Breast epithelium (tissue), 4 donors: ENCODE data around the gene LGALS8. TPM values are rescaled to one million over a fixed set of nuclear protein-coding genes. Genes with fewer than 3 reads are reported as not detected.
"Not testable (repeated sequence)": the region's sequence is repeated elsewhere in the genome, so short reads cannot be mapped to it uniquely, and the experiment has no call there.

Experiments used
- DNase-seq, 2 donors: peaks; one replicate each; pipeline ENCODE4 v3.0.0-alpha.2; 2019; ENCODE audit warnings: low spot score in 2 of 2
- H3K27ac ChIP-seq, 2 donors: fragments of 200-600 bp; sonication (generic) in 1 of 2; one replicate each; pipeline ENCODE4 v1.5.1; 2016 to 2019; ENCODE audit warnings: mild to moderate bottlenecking in 1 of 2
- H3K27me3 ChIP-seq, 2 donors: fragments of 200-600 bp; sonication (generic) in 1 of 2; one replicate each; pipeline versions ENCODE4 v1.5.1 to v1.6.0; 2017 to 2019; ENCODE audit warnings: control low read depth in 1 of 2, mild to moderate bottlenecking in 1 of 2
- H3K36me3 ChIP-seq: fragments of 200-600 bp; one replicate; pipeline ENCODE4 v1.5.1; 2019
- H3K4me1 ChIP-seq, 2 donors: fragments of 200-600 bp; sonication (generic); one replicate each; pipeline ENCODE4 v1.5.1; 2016 to 2019; ENCODE audit warnings: control low read depth in 1 of 2
- H3K4me3 ChIP-seq, 3 donors: fragments of 200-600 bp; sonication (generic); 1 replicate in 2 of 3; 2 replicates in 1 of 3; pipeline ENCODE4 v1.5.1; 2016 to 2019; ENCODE audit warnings: mild to moderate bottlenecking in 3 of 3, moderate library complexity in 2 of 3
- H3K9me3 ChIP-seq, 2 donors: fragments of 200-600 bp; sonication (generic) in 1 of 2; one replicate each; pipeline ENCODE4 v1.5.1; 2016 to 2019; ENCODE audit warnings: control low read depth in 1 of 2
- CTCF ChIP-seq, 3 donors: fragments of 450-650 bp; IDR thresholded peaks; one replicate each; pipeline ENCODE4 v1.5.1; 2016 to 2017; ENCODE audit warnings: antibody characterized with exemption in 3 of 3, mild to moderate bottlenecking in 3 of 3, moderate library complexity in 3 of 3
- POLR2A ChIP-seq: fragments of 450-650 bp; IDR thresholded peaks from one replicate; pipeline ENCODE4 v1.6.1; 2016; ENCODE audit warnings: antibody characterized with exemption, mild to moderate bottlenecking, moderate library complexity
- POLR2AphosphoS5 ChIP-seq, 3 donors: sonication (generic); formaldehyde crosslinking; IDR thresholded peaks; one replicate each; pipeline ENCODE4 v1.6.1; 2017; ENCODE audit warnings: antibody characterized with exemption in 3 of 3
- intact Hi-C: fragments of 100-400 bp; cut with DNase I; formaldehyde crosslinking; loops from one replicate; pipeline ENCODE4 v1.15.1; 2023; ENCODE audit warnings: low total_unique reads
- total RNA-seq, 3 donors: library from RNA; depleted of rRNA; stranded (reverse); fragments of >200 nt; gene quantifications; one replicate each; pipeline ENCODE4 v1.1.0, GENCODE V29; 2016

The LGALS8 gene
- total RNA-seq, 3 donors from 2014 or later: 70.2 to 119 (median 96.4) TPM

- H3K4me3 ChIP-seq: no peak overlapping the region
- intact Hi-C loops: no loop called here
- TF ChIP-seq POLR2AphosphoS5 (IDR thresholded peaks at IDR 0.05): no peak
- H3K27me3 ChIP-seq: no peaks in the 10 kb centered on the region
- no peaks in the 10 kb centered on the region for H3K9me3 ChIP-seq
- H3K36me3 ChIP-seq: peaks cover 12% of the 10 kb centered on the region
- H3K27ac ChIP-seq: no peak overlapping the region
- no peak for DNase-seq
- H3K4me1 ChIP-seq: no peaks in the 10 kb centered on the region
These were observed 52.2 kb downstream of the LGALS8 start for GRCh38 chr1:236576004-236576403.

GRCh38 chr1:236577041-236577440, 53.3 kb downstream of the LGALS8 start:
- H3K27me3 ChIP-seq, H3K4me3 ChIP-seq, H3K9me3 ChIP-seq, H3K27ac ChIP-seq, intact Hi-C loops, H3K36me3 ChIP-seq, H3K4me1 ChIP-seq, DNase-seq: not testable (repeated sequence)

GRCh38 chr1:236578661-236579060, 54.9 kb downstream of the LGALS8 start:
- intact Hi-C loops: no loop called here
- Histone ChIP-seq H3K36me3 (peaks cover under 1% of the 10 kb centered on the region), H3K4me3 (no peak overlapping the region), H3K4me1 (no peaks in the 10 kb centered on the region), H3K27ac (no peak overlapping the region), H3K27me3 (no peaks in the 10 kb centered on the region), H3K9me3 (no peaks in the 10 kb centered on the region)
- no peak for DNase-seq
- no peak for TF ChIP-seq POLR2AphosphoS5 (IDR thresholded peaks at IDR 0.05)
- TF ChIP-seq CTCF (IDR thresholded peaks at IDR 0.05): no peak

GRCh38 chr1:236580404-236580803, 56.6 kb downstream of the LGALS8 start:
- H3K4me3 ChIP-seq, H3K9me3 ChIP-seq, intact Hi-C loops, H3K27me3 ChIP-seq, H3K4me1 ChIP-seq, DNase-seq, H3K27ac ChIP-seq, H3K36me3 ChIP-seq: not testable (repeated sequence)

- Histone ChIP-seq H3K9me3 (no peaks in the 10 kb centered on the region), H3K4me3 (no peak overlapping the region), H3K4me1 (no peaks in the 10 kb centered on the region), H3K27ac (no peak overlapping the region), H3K27me3 (no peaks in the 10 kb centered on the region), H3K36me3 (peaks cover 7% of the 10 kb centered on the region)
- no peak for DNase-seq
- intact Hi-C loops: no loop called here
- TF ChIP-seq CTCF (IDR thresholded peaks at IDR 0.05) (no peak), POLR2A (no peak), POLR2AphosphoS5 (IDR thresholded peaks at IDR 0.05) (no peak)
These were observed 57.7 kb downstream of the LGALS8 start for GRCh38 chr1:236581528-236581927.

GRCh38 chr1:236589531-236589930, 65.7 kb downstream of the LGALS8 start:
- Histone ChIP-seq H3K9me3 (no peaks in the 10 kb centered on the region), H3K36me3 (peaks cover 17% of the 10 kb centered on the region), H3K27ac (no peak overlapping the region), H3K4me3 (no peak overlapping the region), H3K4me1 (no peaks in the 10 kb centered on the region), H3K27me3 (no peaks in the 10 kb centered on the region)
- no peak for DNase-seq
- no peak for TF ChIP-seq CTCF (IDR thresholded peaks at IDR 0.05)
- no peak for TF ChIP-seq POLR2AphosphoS5 (IDR thresholded peaks at IDR 0.05)
- no peak for TF ChIP-seq POLR2A
- intact Hi-C loops: no loop called here

GRCh38 chr1:236590553-236591150, 66.9 kb downstream of the LGALS8 start:
- no peaks in the 10 kb centered on the region for H3K27me3 ChIP-seq
- H3K36me3 ChIP-seq: peaks cover 12% of the 10 kb centered on the region
- H3K4me3 ChIP-seq: no peak overlapping the region
- H3K4me1 ChIP-seq: no peaks in the 10 kb centered on the region
- no peak overlapping the region for H3K27ac ChIP-seq
- DNase-seq: no peak
- intact Hi-C loops: no loop called here
- H3K9me3 ChIP-seq: no peaks in the 10 kb centered on the region
- TF ChIP-seq CTCF (IDR thresholded peaks at IDR 0.05) (no peak), POLR2AphosphoS5 (IDR thresholded peaks at IDR 0.05) (no peak), POLR2A (no peak)
